H9 (cell line): ENCODE results near the gene GRM1. TPM values are rescaled to one million over a fixed set of nuclear protein-coding genes. Genes with fewer than 3 reads are reported as not detected.

Experiments used
- DNase-seq: peaks from one replicate; pipeline ENCODE4 v3.0.0-alpha.2; 2017
- H2AFZ ChIP-seq: one replicate; pipeline ENCODE4 v1.6.1; 2013; ENCODE audit warnings: mild to moderate bottlenecking, low read length, control low read depth, moderate library complexity
- H2AK5ac ChIP-seq: 2 replicates; pipeline ENCODE4 v1.6.1; 2013; ENCODE audit warnings: low read length, control low read depth, mixed read lengths; ENCODE audit not compliant: insufficient read length
- H2BK120ac ChIP-seq: one replicate; pipeline ENCODE4 v1.6.1; 2013; ENCODE audit warnings: low read depth, mild to moderate bottlenecking, low read length, control low read depth, inconsistent platforms; ENCODE audit not compliant: poor library complexity, severe bottlenecking
- H2BK12ac ChIP-seq: 2 replicates; pipeline ENCODE4 v1.6.1; 2013; ENCODE audit warnings: low read length, control low read depth, mixed read lengths, low read depth; ENCODE audit not compliant: insufficient read length
- H2BK15ac ChIP-seq: 2 replicates; pipeline ENCODE4 v1.6.1; 2013; ENCODE audit warnings: low read depth, low read length, control low read depth
- H2BK20ac ChIP-seq: one replicate; pipeline ENCODE4 v1.6.1; 2013; ENCODE audit warnings: low read depth, mild to moderate bottlenecking, low read length, control low read depth, inconsistent platforms; ENCODE audit not compliant: poor library complexity, severe bottlenecking
- H2BK5ac ChIP-seq: 2 replicates; pipeline ENCODE4 v1.6.1; 2013; ENCODE audit warnings: low read length, control low read depth, mixed read lengths; ENCODE audit not compliant: insufficient read length
- H3K14ac ChIP-seq: 2 replicates; pipeline ENCODE4 v1.6.1; 2013; ENCODE audit warnings: low read length, control low read depth; ENCODE audit not compliant: insufficient read depth
- H3K18ac ChIP-seq: 2 replicates; pipeline ENCODE4 v1.6.1; 2013; ENCODE audit warnings: low read depth, mild to moderate bottlenecking, mixed read lengths, low read length, control low read depth; ENCODE audit not compliant: insufficient read length
- H3K23ac ChIP-seq: 2 replicates; pipeline ENCODE4 v1.6.1; 2013; ENCODE audit warnings: low read length, control low read depth, mixed read lengths, low read depth; ENCODE audit not compliant: insufficient read length
- H3K23me2 ChIP-seq: 2 replicates; pipeline ENCODE4 v1.6.1; 2013; ENCODE audit warnings: low read depth, mild to moderate bottlenecking, mixed read lengths, low read length, control low read depth; ENCODE audit not compliant: insufficient read length, poor library complexity, severe bottlenecking
- H3K27ac ChIP-seq: 2 replicates; pipeline ENCODE4 v1.5.1; 2013; ENCODE audit warnings: low read length, control low read depth, mixed read lengths, low read depth; ENCODE audit not compliant: insufficient read length
- H3K27me3 ChIP-seq: 2 replicates; pipeline ENCODE4 v1.6.1; 2013; ENCODE audit warnings: low read length, control low read depth, inconsistent platforms; ENCODE audit not compliant: insufficient read depth
- H3K4ac ChIP-seq: 2 replicates; pipeline ENCODE4 v1.6.1; 2013; ENCODE audit warnings: low read depth, mild to moderate bottlenecking, control low read depth, inconsistent platforms, low read length, moderate library complexity
- H3K4me1 ChIP-seq: 2 replicates; pipeline ENCODE4 v1.6.1; 2013; ENCODE audit warnings: low read length, control low read depth, inconsistent platforms; ENCODE audit not compliant: insufficient read depth
- H3K4me2 ChIP-seq: 2 replicates; pipeline ENCODE4 v1.6.1; 2013; ENCODE audit warnings: low read length, control low read depth, mixed read lengths; ENCODE audit not compliant: insufficient read length, insufficient read depth
- H3K56ac ChIP-seq: 2 replicates; pipeline ENCODE4 v1.6.1; 2013; ENCODE audit warnings: low read depth, mild to moderate bottlenecking, mixed read lengths, low read length, control low read depth; ENCODE audit not compliant: insufficient read length
- H3K79me1 ChIP-seq: 2 replicates; pipeline ENCODE4 v1.6.1; 2013; ENCODE audit warnings: low read depth, mild to moderate bottlenecking, moderate library complexity, low read length, control low read depth, inconsistent platforms; ENCODE audit not compliant: insufficient read depth, poor library complexity, severe bottlenecking
- H3K79me2 ChIP-seq: 2 replicates; pipeline ENCODE4 v1.6.1; 2013; ENCODE audit warnings: low read length, control low read depth, inconsistent platforms; ENCODE audit not compliant: insufficient read depth
- H3K9ac ChIP-seq: 2 replicates; pipeline ENCODE4 v1.6.1; 2013; ENCODE audit warnings: low read length, control low read depth, mixed read lengths; ENCODE audit not compliant: insufficient read length; ENCODE audit errors: extremely low read depth
- H3K9me3 ChIP-seq: one replicate; pipeline ENCODE4 v1.6.1; 2013; ENCODE audit warnings: low read depth, low read length, inconsistent platforms; ENCODE audit not compliant: control insufficient read depth
- H3T11ph ChIP-seq: one replicate; pipeline ENCODE4 v1.6.1; 2013; ENCODE audit warnings: mild to moderate bottlenecking, low read length, control low read depth, inconsistent platforms
- H4K20me1 ChIP-seq: one replicate; pipeline ENCODE4 v1.6.1; 2013; ENCODE audit not compliant: control insufficient read depth, insufficient read length, insufficient read depth
- H4K5ac ChIP-seq: 2 replicates; pipeline ENCODE4 v1.6.1; 2013; ENCODE audit warnings: low read depth, mild to moderate bottlenecking, mixed read lengths, low read length, control low read depth; ENCODE audit not compliant: insufficient read length
- H4K8ac ChIP-seq: replicated peaks from 2 replicates; pipeline ENCODE4 v1.6.1; 2013; ENCODE audit warnings: low read length, control low read depth, mixed read lengths, low read depth; ENCODE audit not compliant: insufficient read length
- H4K91ac ChIP-seq: 2 replicates; pipeline ENCODE4 v1.6.1; 2013; ENCODE audit warnings: low read depth, mild to moderate bottlenecking, moderate library complexity, mixed read lengths, low read length, control low read depth; ENCODE audit not compliant: insufficient read length
- H3K27ac Mint-ChIP-seq, 3 experiments: 2 replicates in 2 of 3; 3 replicates in 1 of 3; pipeline ENCODE4 v1.8.0; 2020 to 2021; ENCODE audit warnings: mixed read lengths in 3 of 3, mild to moderate bottlenecking in 1 of 3, moderate library complexity in 1 of 3
- H3K27me3 Mint-ChIP-seq: 2 replicates; pipeline ENCODE4 v1.8.0; 2021; ENCODE audit warnings: low read depth, mild to moderate bottlenecking, moderate library complexity, mixed read lengths
- H3K36me3 Mint-ChIP-seq, 3 experiments: 2 replicates in 2 of 3; 3 replicates in 1 of 3; pipeline ENCODE4 v1.8.0; 2020 to 2021; ENCODE audit warnings: low read depth in 3 of 3, mixed read lengths in 3 of 3; ENCODE audit not compliant: insufficient read depth in 1 of 3
- H3K4me1 Mint-ChIP-seq, 2 experiments: 2 replicates each; pipeline ENCODE4 v1.8.0; 2020; ENCODE audit warnings: mixed read lengths in 2 of 2
- H3K4me3 Mint-ChIP-seq, 2 experiments: 2 replicates in 1 of 2; 3 replicates in 1 of 2; pipeline ENCODE4 v1.8.0; 2020 to 2021; ENCODE audit warnings: mild to moderate bottlenecking in 2 of 2, mixed read lengths in 2 of 2, moderate library complexity in 1 of 2
- H3K9me3 Mint-ChIP-seq, 2 experiments: 2 replicates in 1 of 2; 3 replicates in 1 of 2; pipeline ENCODE4 v1.8.0; 2020; ENCODE audit warnings: mild to moderate bottlenecking in 2 of 2, mixed read lengths in 2 of 2, moderate library complexity in 1 of 2
- CTCF ChIP-seq: fragments of 200-600 bp; sonication (generic); conservative IDR thresholded peaks from 3 replicates; pipeline ENCODE4 v1.8.0; 2021; ENCODE audit warnings: antibody characterized with exemption, mild to moderate bottlenecking
- WGBS: extraction: QIAGEN DNeasy Blood & Tissue Kit; methylation state at CpG from one replicate; pipeline ENCODE4 v1.1.7; 2013; ENCODE audit warnings: missing lambda C conversion rate, low lambda C conversion rate, mixed read lengths; ENCODE audit not compliant: insufficient read length; ENCODE audit errors: extremely low coverage; 5-methylcytosine and 5-hydroxymethylcytosine counted together
- total RNA-seq: library from RNA; stranded (reverse); gene quantifications from 2 replicates; pipeline ENCODE4 v1.2.1, GENCODE V29; 2021

GRM1 gene
- total RNA-seq, 1 experiment from 2014 or later = 0.39 TPM

GRCh38 chr6:146290589-146290901 is 261.7 kb downstream of the GRM1 start:
- H3K79me2 ChIP-seq = no peaks in the 10 kb centered on the region
- H3K27ac Mint-ChIP-seq = no peak overlapping the region
- H3K56ac ChIP-seq = no peak overlapping the region
- TF ChIP-seq CTCF = no peak
- H2AFZ ChIP-seq = no peak overlapping the region
- H3K14ac ChIP-seq = no peak overlapping the region
- no peak overlapping the region for H3K27ac ChIP-seq
- H2BK12ac ChIP-seq = no peak overlapping the region
- no peak overlapping the region for H3K18ac ChIP-seq
- H3K4me1 Mint-ChIP-seq = no peaks in the 10 kb centered on the region
- WGBS = no CpG with 5 or more reads among the region's 2 CpGs
- H3K23ac ChIP-seq = no peak overlapping the region
- H2BK5ac ChIP-seq = no peak overlapping the region
- H3K9ac ChIP-seq = no peak overlapping the region
- H3K27me3 Mint-ChIP-seq = no peaks in the 10 kb centered on the region
- H3K23me2 ChIP-seq = no peaks in the 10 kb centered on the region
- H3K4ac ChIP-seq = no peak overlapping the region
- no peak overlapping the region for H4K91ac ChIP-seq
- H3K9me3 Mint-ChIP-seq = no peaks in the 10 kb centered on the region
- no peak overlapping the region for H2BK120ac ChIP-seq
- H2BK20ac ChIP-seq = no peak overlapping the region
- H4K20me1 ChIP-seq = no peaks in the 10 kb centered on the region
- H3K4me3 Mint-ChIP-seq = no peak overlapping the region
- no peak overlapping the region for H3T11ph ChIP-seq
- H4K8ac ChIP-seq = no peak overlapping the region
- H3K4me2 ChIP-seq = no peak overlapping the region
- no peak for DNase-seq
- no peaks in the 10 kb centered on the region for H3K27me3 ChIP-seq
- no peak overlapping the region for H2AK5ac ChIP-seq
- H3K4me1 ChIP-seq = no peaks in the 10 kb centered on the region
- no peak overlapping the region for H4K5ac ChIP-seq
- H3K9me3 ChIP-seq = no peaks in the 10 kb centered on the region
- H3K36me3 Mint-ChIP-seq = no peaks in the 10 kb centered on the region
- no peaks in the 10 kb centered on the region for H3K79me1 ChIP-seq
- H2BK15ac ChIP-seq = no peak overlapping the region
